ENCODE results near the gene SIRT5. TPM values are rescaled to one million over a fixed set of nuclear protein-coding genes. Genes with fewer than 3 reads are reported as not detected.

The SIRT5 gene
- total RNA-seq, 4 donors from 2014 or later = 16.2 to 27.9 (median 18.0) TPM

- Histone ChIP-seq H3K27me3 (no peaks in the 10 kb centered on the region), H3K9me3 (no peaks in the 10 kb centered on the region), H3K36me3 (no peaks in the 10 kb centered on the region), H3K4me3 (no peak overlapping the region), H3K27ac (no peak overlapping the region), H3K4me1 (no peaks in the 10 kb centered on the region)
- TF ChIP-seq POLR2A (IDR thresholded peaks at IDR 0.05) = no peak
- TF ChIP-seq, protein P1, sequence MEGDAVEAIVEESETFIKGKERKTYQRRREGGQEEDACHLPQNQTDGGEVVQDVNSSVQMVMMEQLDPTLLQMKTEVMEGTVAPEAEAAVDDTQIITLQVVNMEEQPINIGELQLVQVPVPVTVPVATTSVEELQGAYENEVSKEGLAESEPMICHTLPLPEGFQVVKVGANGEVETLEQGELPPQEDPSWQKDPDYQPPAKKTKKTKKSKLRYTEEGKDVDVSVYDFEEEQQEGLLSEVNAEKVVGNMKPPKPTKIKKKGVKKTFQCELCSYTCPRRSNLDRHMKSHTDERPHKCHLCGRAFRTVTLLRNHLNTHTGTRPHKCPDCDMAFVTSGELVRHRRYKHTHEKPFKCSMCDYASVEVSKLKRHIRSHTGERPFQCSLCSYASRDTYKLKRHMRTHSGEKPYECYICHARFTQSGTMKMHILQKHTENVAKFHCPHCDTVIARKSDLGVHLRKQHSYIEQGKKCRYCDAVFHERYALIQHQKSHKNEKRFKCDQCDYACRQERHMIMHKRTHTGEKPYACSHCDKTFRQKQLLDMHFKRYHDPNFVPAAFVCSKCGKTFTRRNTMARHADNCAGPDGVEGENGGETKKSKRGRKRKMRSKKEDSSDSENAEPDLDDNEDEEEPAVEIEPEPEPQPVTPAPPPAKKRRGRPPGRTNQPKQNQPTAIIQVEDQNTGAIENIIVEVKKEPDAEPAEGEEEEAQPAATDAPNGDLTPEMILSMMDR (IDR thresholded peaks at IDR 0.05) = no peak
- DNase-seq = no peak
- intact Hi-C loops (cut with DNase I; ENCODE audit: low total_unique reads) = no loop called here
Measured at GRCh38 chr6:13653296-13653695, 78.9 kb downstream of the SIRT5 start.

DNA sequence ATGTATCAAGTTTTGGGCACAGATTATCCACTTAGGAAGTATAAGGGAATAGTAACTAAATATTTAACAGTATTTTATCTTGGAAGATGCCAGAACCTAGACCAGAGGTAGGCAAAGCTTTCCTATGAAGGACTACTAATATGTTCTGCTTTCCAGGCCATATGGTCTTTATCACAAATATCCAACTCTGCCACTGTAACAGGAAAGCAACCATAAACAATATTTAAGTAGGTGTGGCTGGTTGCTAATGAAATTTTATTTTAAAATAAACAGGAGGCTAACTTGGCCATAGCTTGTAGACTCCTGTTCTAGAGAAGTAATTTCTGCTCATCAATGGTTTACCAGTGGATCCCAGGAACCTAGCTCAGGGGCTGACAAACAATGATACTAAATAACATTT lies 80.1 kb downstream of the SIRT5 start:
- Histone ChIP-seq H3K4me3 (no peak overlapping the region), H3K36me3 (no peaks in the 10 kb centered on the region), H3K27ac (no peak overlapping the region), H3K4me1 (no peaks in the 10 kb centered on the region), H3K9me3 (no peaks in the 10 kb centered on the region), H3K27me3 (no peaks in the 10 kb centered on the region)
- intact Hi-C loops (cut with DNase I; ENCODE audit: low total_unique reads) = no loop called here
- no peak for TF ChIP-seq POLR2A (IDR thresholded peaks at IDR 0.05)
- TF ChIP-seq, protein P1 (IDR thresholded peaks at IDR 0.05) = no peak
- DNase-seq = no peak

- no peak overlapping the region for H3K4me3 ChIP-seq
- no peaks in the 10 kb centered on the region for H3K9me3 ChIP-seq
- no peak overlapping the region for H3K27ac ChIP-seq
- TF ChIP-seq, protein P1 (IDR thresholded peaks at IDR 0.05) = no peak
- TF ChIP-seq POLR2A (IDR thresholded peaks at IDR 0.05) = no peak
- H3K36me3 ChIP-seq = no peaks in the 10 kb centered on the region
- no peaks in the 10 kb centered on the region for H3K4me1 ChIP-seq
- DNase-seq = no peak
- intact Hi-C loops (cut with DNase I; ENCODE audit: low total_unique reads) = no loop called here
- H3K27me3 ChIP-seq = no peaks in the 10 kb centered on the region
Measured at GRCh38 chr6:13655700-13656099, 81.3 kb downstream of the SIRT5 start.

DNA sequence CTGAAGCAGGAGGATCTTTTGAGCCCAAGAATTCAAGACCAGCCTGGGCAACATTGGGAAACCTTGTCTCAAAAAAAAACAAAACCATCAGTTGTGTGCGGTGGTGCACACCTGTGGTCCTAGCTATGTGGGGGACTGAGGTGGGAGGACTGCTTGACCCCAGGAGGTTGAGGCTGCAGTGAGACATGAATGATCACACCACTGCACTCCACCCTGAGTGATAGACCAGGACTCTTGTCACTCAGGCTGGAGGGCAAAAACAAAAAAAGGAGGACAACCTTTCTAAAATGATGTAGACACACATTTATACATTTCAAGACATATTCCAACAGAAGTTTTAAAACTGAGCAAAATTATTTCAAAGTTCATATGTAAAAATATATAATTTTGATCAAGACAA lies 85.9 kb downstream of the SIRT5 start:
- H3K4me1 ChIP-seq = peaks cover 0 to 4% of the 10 kb centered on the region in 2 donors
- TF ChIP-seq POLR2A (IDR thresholded peaks at IDR 0.05) = no peak
- TF ChIP-seq, protein P1 (IDR thresholded peaks at IDR 0.05) = no peak

GRCh38 chr6:13660893-13661292 lies 86.5 kb downstream of the SIRT5 start:
- H3K36me3 ChIP-seq = no peaks in the 10 kb centered on the region
- H3K27me3 ChIP-seq = no peaks in the 10 kb centered on the region
- TF ChIP-seq POLR2A (IDR thresholded peaks at IDR 0.05) = no peak
- TF ChIP-seq, protein P1 (IDR thresholded peaks at IDR 0.05) = no peak
- H3K4me3 ChIP-seq = no peak overlapping the region
- intact Hi-C loops (cut with DNase I; ENCODE audit: low total_unique reads) = no loop called here
- no peak for DNase-seq
- H3K9me3 ChIP-seq = no peaks in the 10 kb centered on the region
- peaks cover 0 to 4% of the 10 kb centered on the region in 2 donors for H3K4me1 ChIP-seq
- H3K27ac ChIP-seq = no peak overlapping the region

More for the DNA sequence above, 85.9 kb downstream of the SIRT5 start:
- Histone ChIP-seq H3K36me3 (no peaks in the 10 kb centered on the region), H3K4me3 (no peak overlapping the region), H3K27ac (no peak overlapping the region), H3K9me3 (no peaks in the 10 kb centered on the region), H3K27me3 (no peaks in the 10 kb centered on the region)
- intact Hi-C loops (cut with DNase I; ENCODE audit: low total_unique reads) = no loop called here
- DNase-seq = no peak

All from uterus (tissue), 4 donors.